Measurements from ENCODE around the gene LEAP2. TPM values are rescaled to one million over a fixed set of nuclear protein-coding genes. Genes with fewer than 3 reads are reported as not detected.

The LEAP2 gene
- total RNA-seq, 1 donor from 2014 or later = 3.3 TPM

GRCh38 chr5:132895719-132896305, 22.3 kb downstream of the LEAP2 start:
- H3K27ac Mint-ChIP-seq = no peak overlapping the region
- DNase-seq = no peak
- no peak overlapping the region for H3K4me3 Mint-ChIP-seq
- CTCF ChIA-PET = interaction anchor here (1.2 kb wide), 1 partner anchor 12 kb away, joined by 3 read pairs; no protein-coding TSS in a partner anchor
- POLR2A ChIA-PET = no interaction called here
- no peaks in the 10 kb centered on the region for H3K27me3 Mint-ChIP-seq
- intact Hi-C loops (cut with micrococcal nuclease) = no loop called here
- ATAC-seq (ENCODE audit: low read depth) = no peak
- H3K4me1 Mint-ChIP-seq = no peaks in the 10 kb centered on the region
- TF ChIP-seq CTCF (IDR thresholded peaks at IDR 0.05) = no peak
- no peaks in the 10 kb centered on the region for H3K9me3 Mint-ChIP-seq
- peaks cover 74% of the 10 kb centered on the region for H3K36me3 Mint-ChIP-seq (ENCODE audit: low read depth)

GRCh38 chr5:132896685-132897084, 23.2 kb downstream of the LEAP2 start:
- no peak for TF ChIP-seq CTCF (IDR thresholded peaks at IDR 0.05)
- H3K9me3 Mint-ChIP-seq = no peaks in the 10 kb centered on the region
- H3K4me1 Mint-ChIP-seq = no peaks in the 10 kb centered on the region
- intact Hi-C loops (cut with micrococcal nuclease) = no loop called here
- no peaks in the 10 kb centered on the region for H3K27me3 Mint-ChIP-seq
- H3K27ac Mint-ChIP-seq = peak overlapping the region; percentile 31
- CTCF ChIA-PET = no interaction called here
- POLR2A ChIA-PET = no interaction called here
- ATAC-seq (ENCODE audit: low read depth) (no peak), DNase-seq (no peak)
- no peak overlapping the region for H3K4me3 Mint-ChIP-seq
- peaks cover 78% of the 10 kb centered on the region for H3K36me3 Mint-ChIP-seq (ENCODE audit: low read depth)

- H3K27me3 Mint-ChIP-seq = no peaks in the 10 kb centered on the region
- H3K27ac Mint-ChIP-seq = no peak overlapping the region
- ChIA-PET CTCF (no interaction called here), POLR2A (no interaction called here)
- no peak for DNase-seq
- peaks cover 74% of the 10 kb centered on the region for H3K36me3 Mint-ChIP-seq (ENCODE audit: low read depth)
- no peak overlapping the region for H3K4me3 Mint-ChIP-seq
- H3K4me1 Mint-ChIP-seq = no peaks in the 10 kb centered on the region
- TF ChIP-seq CTCF (IDR thresholded peaks at IDR 0.05) = no peak
- ATAC-seq (ENCODE audit: low read depth) = no peak
- intact Hi-C loops (cut with micrococcal nuclease) = no loop called here
- H3K9me3 Mint-ChIP-seq = no peaks in the 10 kb centered on the region
These were observed 24.6 kb downstream of the LEAP2 start for GRCh38 chr5:132898094-132898493.

- ATAC-seq (ENCODE audit: low read depth) (no peak), DNase-seq (no peak)
- Mint-ChIP-seq H3K27me3 (no peaks in the 10 kb centered on the region), H3K27ac (no peak overlapping the region), H3K4me1 (peaks cover 7% of the 10 kb centered on the region), H3K9me3 (no peaks in the 10 kb centered on the region), H3K36me3 (ENCODE audit: low read depth) (peaks cover 75% of the 10 kb centered on the region), H3K4me3 (no peak overlapping the region)
- CTCF ChIA-PET = no interaction called here
- intact Hi-C loops (cut with micrococcal nuclease) = no loop called here
- no peak for TF ChIP-seq CTCF (IDR thresholded peaks at IDR 0.05)
- POLR2A ChIA-PET = interaction anchor here (0.6 kb wide), 1 partner anchor 25 kb away, joined by 4 read pairs; no protein-coding TSS in a partner anchor
These were observed 27.6 kb downstream of the LEAP2 start for GRCh38 chr5:132901036-132901435.

- H3K36me3 Mint-ChIP-seq (ENCODE audit: low read depth) = peaks cover 68% of the 10 kb centered on the region
- DNase-seq = no peak
These were observed 28.3 kb downstream of the LEAP2 start for GRCh38 chr5:132901730-132902129.

More at GRCh38 chr5:132901730-132902129, 28.3 kb downstream of the LEAP2 start:
- Mint-ChIP-seq H3K27me3 (no peaks in the 10 kb centered on the region), H3K4me3 (no peak overlapping the region), H3K27ac (no peak overlapping the region), H3K4me1 (peaks cover 7% of the 10 kb centered on the region), H3K9me3 (no peaks in the 10 kb centered on the region)
- no peak for TF ChIP-seq CTCF (IDR thresholded peaks at IDR 0.05)
- POLR2A ChIA-PET = no interaction called here
- CTCF ChIA-PET = no interaction called here
- ATAC-seq (ENCODE audit: low read depth) = no peak
- intact Hi-C loops (cut with micrococcal nuclease) = no loop called here

Data from activated B cell treated with CpG ODN at 0.5 μM for 24 hours (primary cell).